EL (cell line): Measurements from ENCODE around the gene PSMB8.

Experiments
- DNase-seq: peaks from one replicate; pipeline ENCODE4 v3.0.0-alpha.2; 2016

PSMB8 gene

DNA sequence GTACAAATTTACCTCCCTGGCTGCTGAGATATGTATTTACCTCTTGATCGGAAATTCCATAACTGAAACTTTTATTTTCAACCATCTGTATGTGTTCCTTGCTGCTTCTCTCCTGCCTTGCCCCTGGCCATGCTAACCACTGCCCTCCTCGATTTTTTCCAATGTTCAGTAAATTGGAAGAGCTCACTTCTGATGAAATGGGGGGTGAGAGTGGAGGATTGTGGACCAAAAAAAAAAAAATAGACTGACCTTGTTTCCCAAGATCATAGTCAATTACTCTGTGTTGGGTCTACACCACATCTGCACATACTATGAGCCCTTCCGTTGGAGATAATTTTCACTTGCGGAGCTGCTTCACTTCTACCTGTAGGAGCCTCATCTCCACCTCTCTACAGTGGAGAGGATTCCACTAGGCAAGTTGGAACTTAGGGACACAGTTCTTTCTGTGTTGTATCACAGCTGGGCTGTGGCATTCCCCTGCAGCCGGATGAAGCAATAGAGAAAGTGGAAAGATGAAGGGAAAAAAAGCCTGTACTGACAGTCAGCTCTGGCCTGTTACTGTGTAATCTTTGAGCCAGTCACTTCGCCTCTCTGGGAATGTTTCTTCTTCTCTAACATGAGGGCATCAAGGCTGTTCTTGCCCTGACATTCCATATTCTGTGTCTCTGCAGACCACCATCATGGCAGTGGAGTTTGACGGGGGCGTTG lies 11.8 kb upstream of the PSMB8 start:
- DNase-seq = no peak

DNA sequence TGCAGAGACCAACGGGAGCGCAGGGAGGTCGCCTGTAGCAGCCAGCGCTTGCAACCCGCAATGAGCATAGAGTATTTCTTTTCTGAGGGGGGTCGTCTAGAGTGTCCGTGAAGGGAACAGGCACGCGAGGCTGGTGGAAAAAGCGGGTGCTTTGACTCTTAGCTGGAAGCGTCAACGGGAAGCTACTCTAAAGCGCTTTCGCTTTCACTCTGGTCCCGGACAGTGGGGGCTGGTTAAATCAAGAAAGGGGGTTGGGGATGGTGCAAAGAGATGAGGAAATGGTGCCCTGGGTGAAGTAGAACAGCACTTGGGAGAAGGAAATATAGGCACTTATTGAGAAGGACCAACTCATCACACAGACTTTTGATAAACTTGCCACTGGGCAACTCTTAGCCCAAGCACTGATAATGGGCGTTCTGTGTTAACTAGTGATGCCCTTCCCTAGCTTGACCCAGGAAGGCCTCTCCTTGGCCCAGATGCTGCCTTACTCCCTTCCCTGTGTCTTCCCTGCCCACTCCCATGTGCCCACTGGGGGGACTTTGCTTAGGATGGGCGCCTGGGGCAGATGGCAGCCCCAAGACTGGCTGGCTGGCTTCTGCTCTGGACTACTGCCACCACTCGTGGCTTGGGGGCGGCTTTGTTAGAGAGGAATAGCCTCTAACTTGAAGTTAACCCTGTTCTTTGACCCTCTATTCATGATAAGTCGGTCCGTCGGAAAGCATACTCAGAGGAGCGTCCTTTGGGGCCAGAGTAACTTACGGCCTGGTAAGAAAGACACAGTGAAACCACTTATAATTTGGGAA lies 10.7 kb upstream of the PSMB8 start:
- DNase-seq = peak; percentile 59

DNA sequence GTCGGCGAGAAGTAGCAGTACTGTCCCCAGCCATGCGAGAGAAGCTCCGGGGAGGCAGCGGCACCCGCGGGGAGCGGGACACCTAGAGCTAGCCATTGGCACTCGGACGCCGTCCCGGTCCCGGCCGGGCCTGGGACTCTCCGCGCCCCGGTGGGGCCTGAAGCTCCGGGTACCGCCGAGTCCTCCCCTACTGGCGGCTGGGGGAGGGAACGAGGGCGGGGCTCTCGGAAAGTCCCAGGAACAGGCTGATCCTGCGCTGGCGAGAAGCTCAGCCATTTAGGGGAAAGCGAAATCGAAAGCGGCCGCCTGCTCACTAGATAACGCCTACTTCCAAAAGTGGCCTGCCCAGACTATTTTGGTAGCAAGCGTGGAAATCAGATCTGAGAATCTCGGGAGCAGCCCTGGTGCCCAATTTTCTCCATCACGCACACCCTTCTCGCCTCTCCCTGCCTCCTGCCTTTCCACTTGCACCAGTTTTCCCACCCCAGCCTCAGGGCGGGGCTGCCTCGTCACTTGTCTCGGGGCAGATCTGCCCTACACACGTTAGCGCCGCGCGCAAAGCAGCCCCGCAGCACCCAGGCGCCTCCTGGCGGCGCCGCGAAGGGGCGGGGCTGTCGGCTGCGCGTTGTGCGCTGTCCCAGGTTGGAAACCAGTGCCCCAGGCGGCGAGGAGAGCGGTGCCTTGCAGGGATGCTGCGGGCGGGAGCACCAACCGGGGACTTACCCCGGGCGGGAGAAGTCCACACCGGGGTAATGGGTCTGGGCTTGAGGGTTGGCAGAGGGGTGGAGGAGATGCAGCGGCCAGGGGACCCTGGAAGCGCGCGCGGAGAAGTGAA lies 9.9 kb upstream of the PSMB8 start, which contains the start of the genes PSMB9 and TAP1:
TSS of gene PSMB9 (plus strand) at position 652 of the 835 bp plus-strand sequence. CDS start at position 690, 38 bp downstream.
TSS of gene TAP1 (minus strand) at position 164 of the 835 bp plus-strand sequence. CDS start at position 96, 68 bp downstream.
- peak; percentile 95 for DNase-seq

DNA sequence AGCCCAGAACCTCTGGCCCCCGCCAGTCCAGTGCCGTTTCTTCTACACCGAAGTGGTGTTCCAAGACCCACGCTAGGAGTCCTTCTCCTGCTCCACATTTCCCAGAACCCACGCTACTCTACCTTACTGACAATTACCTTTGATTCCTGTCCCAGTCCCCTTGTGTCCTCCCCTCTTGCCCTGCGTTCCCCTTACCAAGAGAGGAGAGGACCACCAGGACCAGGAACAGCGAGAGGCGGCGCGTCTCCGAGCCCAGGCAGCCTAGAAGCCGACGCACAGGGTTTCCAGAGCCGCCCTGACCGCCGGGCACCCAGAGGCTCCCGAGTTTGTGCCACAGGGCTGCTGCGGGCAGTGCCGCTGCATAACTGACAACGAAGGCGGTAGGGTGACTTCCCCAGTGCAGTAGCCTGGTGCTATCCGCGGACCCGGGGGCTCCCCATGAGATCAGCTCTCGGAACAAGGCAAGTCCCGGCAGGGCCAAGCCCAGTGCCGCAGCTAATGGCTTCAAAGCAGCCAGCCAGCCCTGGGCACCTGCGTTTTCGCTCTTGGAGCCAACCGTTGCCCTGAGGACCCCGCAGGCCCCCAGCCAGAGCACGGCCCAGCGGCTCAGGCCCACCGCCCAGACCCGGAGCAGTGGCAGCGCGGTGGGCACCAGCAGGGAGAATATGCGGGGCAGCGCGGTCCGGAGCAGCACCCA lies 9.1 kb upstream of the PSMB8 start:
- DNase-seq = peak; percentile 46

DNA sequence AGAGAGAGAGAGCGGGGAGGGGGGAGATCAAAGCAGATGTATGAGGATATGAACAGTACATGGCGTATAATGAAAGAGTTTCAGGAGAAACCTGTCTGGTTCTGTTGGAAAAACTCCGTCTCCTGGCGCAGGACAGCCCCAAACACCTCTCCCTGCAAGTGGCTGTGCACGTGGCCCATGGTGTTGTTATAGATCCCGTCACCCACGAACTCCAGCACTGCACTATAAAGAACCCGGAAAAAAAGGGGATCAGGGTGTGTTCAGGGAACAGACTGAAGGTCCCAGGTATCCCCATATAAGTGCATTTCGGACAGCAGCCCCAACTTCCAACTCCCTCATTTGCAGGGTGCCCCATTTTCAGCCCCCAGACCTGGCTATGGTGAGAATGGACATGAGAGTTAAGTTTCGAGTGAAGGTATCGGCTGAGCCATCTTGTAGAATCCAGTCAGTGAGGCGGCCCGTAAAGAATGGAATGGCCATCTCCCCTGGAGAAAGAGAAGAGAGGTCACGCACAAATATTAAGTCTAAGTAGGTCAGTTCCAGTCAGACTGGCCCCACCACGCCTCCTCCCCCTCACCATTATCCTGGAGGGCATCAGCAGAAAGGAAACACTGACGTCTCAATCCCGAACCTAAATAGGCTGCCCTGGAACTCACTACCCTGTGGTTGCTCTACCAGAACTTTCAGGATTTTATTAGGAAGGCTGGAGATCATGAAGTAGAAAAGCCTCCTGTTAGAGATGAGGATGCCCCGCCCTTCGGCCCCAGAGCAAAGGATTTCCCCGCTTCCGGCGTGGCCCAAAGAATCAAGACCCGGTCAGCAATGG lies 8.4 kb upstream of the PSMB8 start:
- DNase-seq = peak; percentile 40

DNA sequence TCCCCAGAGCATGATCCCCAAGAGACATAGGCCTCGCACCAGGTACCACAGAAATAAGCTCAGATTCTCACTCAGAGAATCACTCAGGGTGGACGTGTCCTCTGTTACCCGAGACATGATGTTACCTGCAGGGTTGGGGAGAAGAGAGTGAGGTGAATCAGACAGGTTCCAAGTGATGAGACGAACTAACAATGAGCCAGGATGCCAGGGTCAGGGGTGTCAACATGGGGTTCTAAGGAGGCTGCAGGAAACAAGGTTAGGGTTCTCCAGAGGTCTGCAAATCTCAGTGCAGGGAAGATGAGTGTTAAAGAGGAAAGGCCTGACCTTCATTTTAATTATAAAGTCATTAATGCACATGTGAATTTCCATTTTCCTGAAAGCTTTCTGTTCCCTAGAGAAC lies 7.2 kb upstream of the PSMB8 start:
- DNase-seq = no peak

DNA sequence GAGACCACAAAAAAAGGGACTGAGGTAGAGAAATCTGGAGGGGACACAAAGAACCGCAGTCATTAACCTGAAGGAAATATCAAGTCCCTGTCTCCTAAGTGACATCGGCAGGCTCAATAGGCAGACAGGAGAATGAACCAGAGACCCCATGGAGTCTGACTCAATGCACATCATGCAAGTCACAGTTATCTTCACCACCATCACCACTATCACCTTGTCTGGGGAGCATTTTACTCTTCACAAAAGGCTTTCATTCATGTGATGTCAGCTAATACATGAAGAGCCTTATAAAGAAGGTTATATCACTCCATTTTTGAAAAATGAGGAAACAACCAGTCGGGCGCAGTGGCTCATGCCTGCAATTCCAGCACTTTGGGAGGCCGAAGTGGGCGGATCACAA lies 5.3 kb upstream of the PSMB8 start:
- DNase-seq = no peak

DNA sequence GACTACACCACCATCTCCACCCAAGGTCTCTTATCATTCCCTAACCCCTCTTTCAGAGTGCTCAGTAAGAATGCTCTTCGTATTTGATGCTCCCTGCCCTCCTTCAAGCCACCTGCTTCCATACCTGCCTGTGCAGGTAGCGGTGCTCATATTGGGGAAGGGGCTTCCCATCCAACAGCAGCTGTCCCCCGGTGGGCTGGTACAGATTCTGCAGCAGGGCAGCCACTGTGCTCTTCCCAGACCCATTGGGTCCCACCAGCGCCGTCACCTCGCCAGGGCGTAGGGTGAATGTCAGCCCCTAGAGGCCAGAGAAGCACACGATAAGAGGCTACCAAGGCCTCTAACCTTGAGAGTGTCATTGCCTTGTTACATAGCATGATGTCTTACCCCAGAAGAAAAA lies 3.9 kb upstream of the PSMB8 start:
- no peak for DNase-seq

DNA sequence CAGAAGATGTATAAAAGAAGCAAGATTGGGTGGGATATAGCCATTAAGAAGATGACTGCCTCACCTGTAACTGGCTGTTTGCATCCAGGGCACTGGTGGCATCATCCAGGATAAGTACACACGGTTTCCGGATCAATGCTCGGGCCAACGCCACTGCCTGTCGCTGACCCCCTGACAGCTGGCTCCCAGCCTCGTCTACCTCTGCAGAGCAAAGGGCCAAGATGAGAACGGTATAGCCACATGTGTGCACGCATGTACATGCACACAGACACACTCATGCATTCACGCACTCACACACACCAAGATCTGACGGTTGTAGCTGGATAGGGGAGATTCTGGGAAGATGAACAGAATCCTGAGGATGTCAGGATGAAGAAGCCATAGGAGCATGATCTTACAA lies 3.2 kb upstream of the PSMB8 start:
- DNase-seq = no peak

DNA sequence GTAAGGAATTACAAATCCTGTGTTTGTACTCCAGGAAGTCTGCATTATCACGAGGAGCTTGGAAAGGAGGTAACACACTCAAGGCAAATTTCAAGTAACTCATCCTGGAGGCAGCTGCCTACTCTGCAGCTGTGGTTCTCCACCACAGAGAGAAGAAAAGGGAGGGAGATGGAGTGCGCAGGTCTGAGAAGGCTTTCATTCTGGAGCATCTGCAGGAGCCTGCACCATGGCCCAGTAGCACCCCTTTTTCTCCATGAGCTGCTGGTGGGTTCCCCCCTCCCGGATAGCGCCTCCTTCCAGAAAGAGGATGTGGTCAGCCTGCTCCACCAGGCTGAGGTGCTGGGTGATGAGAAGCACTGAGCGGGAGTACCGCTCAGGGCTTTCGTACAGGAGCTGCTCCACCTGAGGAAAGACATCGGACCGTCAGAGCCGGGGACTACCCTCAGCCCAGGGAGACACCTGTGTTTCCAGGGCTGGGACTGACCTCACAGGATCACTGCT lies 1.6 kb upstream of the PSMB8 start:
- no peak for DNase-seq

DNA sequence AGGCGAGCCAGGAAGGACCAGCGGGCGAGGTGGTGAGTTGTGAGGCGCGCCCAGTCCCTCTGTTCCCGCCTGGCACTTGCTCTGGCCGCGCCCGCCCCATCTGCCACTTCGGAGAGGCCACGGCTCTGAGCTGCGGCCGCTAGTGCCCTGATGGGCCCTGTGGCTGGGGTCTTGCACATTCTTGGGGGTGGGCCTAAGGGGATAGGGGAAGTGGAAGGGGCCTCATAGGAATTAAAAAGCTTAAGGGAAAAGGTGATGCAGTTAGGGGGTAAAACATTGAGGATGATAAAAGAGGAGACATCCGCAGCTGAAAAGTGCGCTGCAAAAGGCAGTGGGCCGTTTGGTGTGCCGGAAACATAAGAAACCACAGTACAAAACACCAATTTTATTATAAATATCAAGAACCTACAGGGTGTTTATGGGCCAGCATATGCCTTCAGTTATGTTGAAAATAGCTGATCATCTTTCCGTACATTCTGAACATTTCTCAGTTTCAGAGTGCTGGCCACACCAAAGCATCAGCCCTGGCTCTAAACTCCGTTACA lies 1.1 kb upstream of the PSMB8 start:
- no peak for DNase-seq

DNA sequence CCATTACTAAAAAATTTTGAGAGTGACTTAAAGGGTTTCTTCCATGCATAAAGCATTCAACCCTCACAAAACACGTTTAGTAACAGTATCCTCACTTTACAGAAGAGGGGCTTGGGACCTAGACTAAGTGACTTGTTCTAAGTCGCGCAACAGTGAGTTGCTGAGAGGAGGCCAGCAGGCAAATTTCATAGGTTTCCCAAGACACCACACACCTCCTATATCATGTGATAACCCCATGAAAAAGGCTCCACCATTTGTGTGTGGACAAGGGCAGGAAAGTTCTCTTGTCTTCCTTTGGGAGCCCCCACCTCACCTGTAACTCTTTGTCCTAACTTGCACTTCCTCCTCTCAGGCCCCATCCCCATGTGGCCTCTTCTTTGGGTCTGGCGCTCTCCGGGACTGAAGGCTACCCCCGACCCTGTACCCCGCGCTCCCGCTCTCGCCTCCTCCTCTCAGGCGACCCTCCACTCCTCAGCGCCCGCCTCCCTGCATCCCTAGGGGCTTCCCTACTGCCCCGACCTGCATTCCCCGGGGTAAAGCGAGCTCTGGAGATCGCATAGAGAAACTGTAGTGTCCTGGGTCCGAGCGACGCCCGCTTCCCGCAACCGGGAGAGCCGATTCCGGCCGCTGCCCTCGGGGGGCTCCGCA lies 392 bp downstream of the PSMB8 start:
- no peak for DNase-seq

DNA sequence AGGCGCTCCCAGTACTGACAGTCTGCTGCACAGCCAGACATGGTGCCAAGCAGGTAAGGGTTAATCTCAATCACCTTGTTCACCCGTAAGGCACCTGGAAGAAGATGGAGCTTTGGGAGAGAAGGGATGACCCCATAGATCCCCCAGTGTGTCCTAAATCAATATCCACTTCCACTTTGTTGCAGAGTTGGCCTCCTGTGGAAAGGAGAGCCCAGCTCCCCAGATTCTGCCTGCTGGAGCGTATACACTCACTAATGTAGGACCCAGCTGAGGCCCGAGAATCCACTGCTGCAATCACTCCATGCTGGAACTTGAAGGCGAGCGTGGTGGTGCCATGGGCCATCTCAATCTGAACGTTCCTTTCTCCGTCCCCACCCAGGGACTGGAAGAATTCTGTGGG lies 1.2 kb downstream of the PSMB8 start:
- DNase-seq = no peak

DNA sequence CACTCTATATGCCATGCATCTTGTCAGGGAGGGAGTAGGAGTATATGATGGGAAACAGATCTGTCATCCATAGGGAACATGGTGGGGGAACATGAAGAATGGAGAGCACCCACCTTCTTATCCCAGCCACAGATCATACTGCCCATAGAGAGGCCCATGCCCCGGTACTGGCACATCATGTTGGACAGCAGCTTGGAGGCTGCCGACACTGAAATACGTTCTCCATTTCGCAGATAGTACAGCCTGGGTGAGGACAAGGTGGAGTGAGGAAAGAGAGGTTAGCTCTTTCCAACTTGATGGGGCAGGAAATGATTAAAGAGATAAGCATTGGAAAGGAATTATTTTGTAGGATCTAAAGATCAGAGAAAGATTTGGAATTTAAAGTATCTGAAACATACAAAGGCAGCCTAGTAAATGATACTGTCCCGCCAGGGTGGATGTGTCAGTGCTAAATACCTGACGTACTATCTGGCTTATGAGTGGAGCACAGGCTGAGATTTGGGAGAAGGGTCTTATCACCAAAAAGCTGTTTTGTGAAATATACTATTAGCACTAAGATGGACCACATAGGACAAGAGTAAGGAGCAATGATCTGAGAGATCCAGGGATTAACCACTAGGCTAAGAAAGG lies 1.7 kb downstream of the PSMB8 start:
- no peak for DNase-seq

DNA sequence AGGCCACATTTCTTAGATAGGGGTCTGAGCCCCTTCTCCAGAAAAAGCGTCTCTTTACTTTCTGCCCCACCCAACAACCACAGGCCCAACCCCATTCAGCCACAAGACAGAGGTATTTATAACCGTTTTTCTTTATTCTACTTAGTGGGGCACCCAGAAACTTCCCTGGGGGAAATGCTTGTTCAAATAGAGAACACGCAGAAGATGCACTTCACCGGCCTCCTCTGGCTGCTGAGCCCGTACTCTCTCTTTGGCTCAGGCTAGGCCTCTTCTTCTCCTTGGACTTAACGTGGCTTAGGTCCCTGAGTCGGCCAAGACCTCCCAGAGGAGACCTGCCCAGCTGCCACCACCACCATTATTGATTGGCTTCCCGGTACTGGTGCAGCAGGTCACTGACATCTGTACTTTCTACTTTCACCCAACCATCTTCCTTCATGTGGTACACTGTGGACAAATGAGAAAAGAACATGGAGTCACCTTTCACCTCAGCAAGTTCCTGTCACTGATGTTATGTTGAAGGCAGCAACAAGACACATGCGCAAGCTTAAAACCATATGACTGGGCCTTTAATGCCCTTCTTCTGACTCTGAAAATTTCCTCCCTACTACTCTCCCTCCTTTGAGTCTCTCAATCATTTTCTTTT lies 3.1 kb downstream of the PSMB8 start:
- DNase-seq = no peak

DNA sequence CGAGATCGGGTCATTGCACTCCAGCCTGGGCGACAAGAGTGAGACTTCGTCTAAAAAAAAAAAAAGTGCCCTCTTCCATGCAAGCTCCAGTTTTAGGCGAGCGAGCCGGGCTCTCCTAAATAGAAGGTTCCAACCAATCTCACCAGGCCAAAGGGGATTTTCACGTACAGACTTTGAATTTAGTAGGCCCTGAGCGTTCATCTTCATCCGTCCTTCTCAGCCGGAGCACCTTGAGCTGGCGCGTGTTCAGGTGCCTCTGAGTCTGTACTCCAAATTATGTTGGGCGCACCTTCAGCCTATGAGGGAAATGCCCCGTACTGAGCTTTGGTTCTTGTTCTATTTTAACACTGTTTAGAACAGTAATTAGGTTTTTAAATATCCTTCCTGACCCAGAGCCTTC lies 4.5 kb downstream of the PSMB8 start:
- DNase-seq = no peak

DNA sequence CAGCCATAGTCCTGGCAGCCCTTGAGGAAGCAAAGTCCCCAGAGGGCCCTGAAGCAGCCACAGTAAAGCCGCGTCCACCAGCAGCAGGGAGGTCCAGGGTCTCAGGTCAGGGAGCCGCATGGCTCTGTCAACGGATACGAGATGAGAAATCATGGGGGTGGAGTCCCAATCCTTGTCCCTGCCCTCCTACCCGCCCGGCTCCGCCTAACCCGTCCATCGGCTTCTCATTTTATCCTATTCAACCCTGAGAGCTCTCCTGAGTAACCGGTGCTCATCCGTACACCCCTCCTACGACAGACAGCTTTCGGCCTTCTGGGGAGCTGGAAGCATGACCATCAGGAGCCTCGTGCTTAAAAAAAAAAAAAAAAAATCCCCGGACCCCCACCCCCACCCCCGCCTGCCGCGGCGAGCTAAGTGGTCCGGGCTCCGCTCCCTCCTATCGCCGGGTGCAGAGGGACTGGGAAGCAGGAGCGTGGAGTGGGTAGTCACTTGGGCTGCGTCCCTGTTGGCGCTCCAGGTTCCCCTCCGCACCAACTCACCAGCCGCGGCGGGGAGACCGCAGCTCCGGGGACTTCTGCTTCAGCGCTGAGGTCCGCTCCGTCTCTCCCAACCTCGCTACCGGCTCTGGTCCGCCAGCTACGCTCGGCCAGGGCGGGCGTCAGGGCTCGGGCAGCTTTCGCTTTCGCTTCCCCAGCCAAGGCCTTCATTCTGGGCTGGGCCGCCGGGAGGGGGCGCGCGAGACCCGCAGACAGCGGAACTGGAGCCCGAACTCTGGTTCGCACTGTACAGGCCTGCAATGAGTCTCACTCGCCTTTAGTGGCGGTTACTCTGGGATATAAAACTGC lies 5.5 kb downstream of the PSMB8 start, which contains the start of gene TAP2:
TSS of gene TAP2 (minus strand) at position 626 of the 845 bp plus-strand sequence. CDS start at position 120, 506 bp downstream.
- DNase-seq = peak; percentile 92

DNA sequence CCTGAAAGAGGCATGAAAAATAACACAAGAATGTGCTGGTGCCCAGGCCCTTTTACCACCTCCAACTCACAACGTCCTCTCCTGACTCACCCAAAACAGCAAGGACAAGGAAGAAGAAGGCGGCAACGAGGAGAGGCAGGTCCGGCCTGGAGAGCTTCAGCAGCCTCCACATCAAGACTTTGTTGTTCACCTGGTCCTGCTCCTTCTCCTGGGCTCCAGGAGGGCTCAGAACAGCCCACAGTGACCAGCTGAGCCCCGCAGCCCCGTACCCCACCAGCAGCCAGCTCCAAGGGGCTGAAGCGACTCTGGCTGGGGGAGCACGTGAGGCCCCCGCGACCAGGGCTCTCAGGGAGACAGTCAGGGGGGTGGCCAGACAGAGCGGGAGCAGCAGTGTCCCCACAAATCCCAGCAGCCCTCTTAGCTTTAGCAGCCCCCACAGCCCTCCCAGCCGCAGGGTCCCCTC lies 6.2 kb downstream of the PSMB8 start:
- peak; percentile 36 for DNase-seq
